Neural cell (in vitro differentiated cells): ENCODE data around the gene MYB.

Source experiments
- EZH2 ChIP-seq: fragments of 200-600, 300-800 bp; shearing (Covaris generic), sonication (generic); IDR thresholded peaks from 2 replicates; pipeline ENCODE4 v1.6.1; 2014; ENCODE audit warnings: antibody characterized with exemption, low read length, borderline replicate concordance, mild to moderate bottlenecking; ENCODE audit not compliant: insufficient read depth, poor library complexity, severe bottlenecking
- RAD21 ChIP-seq: fragments of 450-650 bp; conservative IDR thresholded peaks from 2 replicates; pipeline ENCODE4 v1.6.1; 2014; ENCODE audit warnings: antibody characterized with exemption, mild to moderate bottlenecking, moderate library complexity
- TF ChIP-seq, protein P1 (sequence below): fragments of 450-650 bp; IDR thresholded peaks from 2 replicates; pipeline ENCODE4 v1.5.1; 2014; ENCODE audit warnings: antibody characterized with exemption, mild to moderate bottlenecking, moderate library complexity; ENCODE audit not compliant: poor library complexity, severe bottlenecking

GRCh38 chr6:135209803-135210202 is 28.7 kb downstream of the MYB start:
- TF ChIP-seq, protein P1, sequence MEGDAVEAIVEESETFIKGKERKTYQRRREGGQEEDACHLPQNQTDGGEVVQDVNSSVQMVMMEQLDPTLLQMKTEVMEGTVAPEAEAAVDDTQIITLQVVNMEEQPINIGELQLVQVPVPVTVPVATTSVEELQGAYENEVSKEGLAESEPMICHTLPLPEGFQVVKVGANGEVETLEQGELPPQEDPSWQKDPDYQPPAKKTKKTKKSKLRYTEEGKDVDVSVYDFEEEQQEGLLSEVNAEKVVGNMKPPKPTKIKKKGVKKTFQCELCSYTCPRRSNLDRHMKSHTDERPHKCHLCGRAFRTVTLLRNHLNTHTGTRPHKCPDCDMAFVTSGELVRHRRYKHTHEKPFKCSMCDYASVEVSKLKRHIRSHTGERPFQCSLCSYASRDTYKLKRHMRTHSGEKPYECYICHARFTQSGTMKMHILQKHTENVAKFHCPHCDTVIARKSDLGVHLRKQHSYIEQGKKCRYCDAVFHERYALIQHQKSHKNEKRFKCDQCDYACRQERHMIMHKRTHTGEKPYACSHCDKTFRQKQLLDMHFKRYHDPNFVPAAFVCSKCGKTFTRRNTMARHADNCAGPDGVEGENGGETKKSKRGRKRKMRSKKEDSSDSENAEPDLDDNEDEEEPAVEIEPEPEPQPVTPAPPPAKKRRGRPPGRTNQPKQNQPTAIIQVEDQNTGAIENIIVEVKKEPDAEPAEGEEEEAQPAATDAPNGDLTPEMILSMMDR, result no peak
- TF ChIP-seq RAD21 (no peak), EZH2 (no peak)
